Upper lobe of left lung (tissue), 6 donors: Measurements from ENCODE around the gene PAPPA. TPM values are rescaled to one million over a fixed set of nuclear protein-coding genes. Genes with fewer than 3 reads are reported as not detected.

Experiments used
- ATAC-seq, 2 donors: fragments of 200-7000 bp; cut with Tn5 transposase; one replicate each; pipeline ENCODE4 v1.9.1; 2022; ENCODE audit warnings: mild to moderate bottlenecking in 2 of 2, moderate library complexity in 2 of 2; ENCODE audit not compliant: low FRiP score in 2 of 2
- DNase-seq, 2 donors: peaks; one replicate each; pipeline ENCODE4 v3.0.0-alpha.2; 2019 to 2020
- H3K27ac ChIP-seq, 4 donors: fragments of 200-600 bp; sonication (generic); one replicate each; pipeline ENCODE4 v1.5.1; 2016 to 2019
- H3K27me3 ChIP-seq, 4 donors: fragments of 200-600 bp; sonication (generic); one replicate each; pipeline ENCODE4 v1.5.1; 2017 to 2019
- H3K36me3 ChIP-seq, 4 donors: fragments of 200-600 bp; sonication (generic); one replicate each; pipeline ENCODE4 v1.5.1; 2016 to 2019
- H3K4me1 ChIP-seq, 4 donors: fragments of 200-600 bp; sonication (generic); one replicate each; pipeline ENCODE4 v1.5.1; 2018 to 2019
- H3K4me3 ChIP-seq, 4 donors: fragments of 200-600 bp; sonication (generic); one replicate each; pipeline ENCODE4 v1.5.1; 2017 to 2019; ENCODE audit warnings: mild to moderate bottlenecking in 2 of 4, moderate library complexity in 1 of 4
- H3K9me3 ChIP-seq, 4 donors: fragments of 200-600 bp; sonication (generic); one replicate each; pipeline ENCODE4 v1.5.1; 2018 to 2019
- CTCF ChIP-seq, 6 experiments: fragments of 450-650 bp in 4 of 6; fragments of 200-600 bp in 2 of 6; sonication (generic) in 2 of 6; IDR thresholded peaks; one replicate each; pipeline ENCODE4 v1.5.1; 2016 to 2019; ENCODE audit warnings: antibody characterized with exemption in 6 of 6
- EP300 ChIP-seq, 4 donors: sonication (generic); formaldehyde crosslinking; IDR thresholded peaks; one replicate each; pipeline ENCODE4 v1.5.1; 2017; ENCODE audit warnings: antibody characterized with exemption in 4 of 4, control low read depth in 2 of 4
- POLR2A ChIP-seq, 4 donors: fragments of 450-650 bp; IDR thresholded peaks; one replicate each; pipeline ENCODE4 v1.5.1; 2016 to 2017; ENCODE audit warnings: antibody characterized with exemption in 4 of 4, mild to moderate bottlenecking in 2 of 4
- POLR2AphosphoS5 ChIP-seq, 2 donors: sonication (generic); formaldehyde crosslinking; IDR thresholded peaks; one replicate each; pipeline ENCODE4 v1.5.1; 2017; ENCODE audit warnings: antibody characterized with exemption in 2 of 2
- WGBS, 2 donors: methylation state at CpG; one replicate each; pipeline ENCODE4 v1.1.5; 2017 to 2018; 5-methylcytosine and 5-hydroxymethylcytosine counted together
- total RNA-seq, 6 donors: library from RNA; depleted of rRNA in 4 of 6; stranded (reverse); fragments of >200 nt in 4 of 6; gene quantifications; one replicate each; pipeline versions ENCODE4 v1.1.0 to v1.2.1, GENCODE V29; 2016 to 2021
- donor health status: DM: no; HTN: no; CAD: no; lungs with moderate emphysema.
- donor health status: DM: no; HTN: yes; CAD: no; lungs with severe emphysema.

The PAPPA gene
- total RNA-seq, 6 donors from 2014 or later = 0.46 to 2.9 (median 1.1) TPM

- 87 to 100% methylated on average over 2 of the region's 2 CpGs for WGBS, 2 donors
- TF ChIP-seq EP300 (IDR thresholded peaks at IDR 0.05) (no peak), CTCF (IDR thresholded peaks at IDR 0.05) (no peak), POLR2A (IDR thresholded peaks at IDR 0.05) (no peak), POLR2AphosphoS5 (IDR thresholded peaks at IDR 0.05) (no peak)
- ATAC-seq = no peak
Observed at GRCh38 chr9:116378873-116379272, 225.3 kb downstream of the PAPPA start.

GRCh38 chr9:116379821-116380220 lies 226.2 kb downstream of the PAPPA start:
- Histone ChIP-seq H3K27ac (no peak overlapping the region), H3K4me1 (no peaks in the 10 kb centered on the region), H3K27me3 (no peaks in the 10 kb centered on the region), H3K9me3 (no peaks in the 10 kb centered on the region), H3K4me3 (no peak overlapping the region), H3K36me3 (no peaks in the 10 kb centered on the region)
- no peak for TF ChIP-seq POLR2A (IDR thresholded peaks at IDR 0.05)
- no peak for TF ChIP-seq CTCF (IDR thresholded peaks at IDR 0.05)
- TF ChIP-seq POLR2AphosphoS5 (IDR thresholded peaks at IDR 0.05) = no peak
- no peak for TF ChIP-seq EP300 (IDR thresholded peaks at IDR 0.05)
- WGBS, 2 donors = 81 to 84% methylated on average over 2 of the region's 2 CpGs
- DNase-seq (no peak), ATAC-seq (no peak)

More at GRCh38 chr9:116378873-116379272, 225.3 kb downstream of the PAPPA start:
- no peak overlapping the region for H3K4me3 ChIP-seq
- H3K4me1 ChIP-seq = no peaks in the 10 kb centered on the region
- H3K27me3 ChIP-seq = no peaks in the 10 kb centered on the region
- no peak overlapping the region for H3K27ac ChIP-seq
- H3K36me3 ChIP-seq = no peaks in the 10 kb centered on the region
- H3K9me3 ChIP-seq = no peaks in the 10 kb centered on the region
- DNase-seq = no peak

GRCh38 chr9:116380496-116380995 lies 227.0 kb downstream of the PAPPA start:
- Histone ChIP-seq H3K27ac (no peak overlapping the region), H3K27me3 (no peaks in the 10 kb centered on the region), H3K9me3 (no peaks in the 10 kb centered on the region), H3K4me3 (no peak overlapping the region), H3K4me1 (no peaks in the 10 kb centered on the region), H3K36me3 (no peaks in the 10 kb centered on the region)
- no peak for DNase-seq
- TF ChIP-seq EP300 (IDR thresholded peaks at IDR 0.05) = no peak
- TF ChIP-seq CTCF (IDR thresholded peaks at IDR 0.05) = no peak
- no peak for TF ChIP-seq POLR2A (IDR thresholded peaks at IDR 0.05)
- no peak for TF ChIP-seq POLR2AphosphoS5 (IDR thresholded peaks at IDR 0.05)
- no peak for ATAC-seq

GRCh38 chr9:116381350-116381749 lies 227.8 kb downstream of the PAPPA start:
- H3K4me1 ChIP-seq = no peaks in the 10 kb centered on the region
- DNase-seq = no peak

More at GRCh38 chr9:116381350-116381749, 227.8 kb downstream of the PAPPA start:
- TF ChIP-seq POLR2AphosphoS5 (IDR thresholded peaks at IDR 0.05) (no peak), CTCF (IDR thresholded peaks at IDR 0.05) (no peak), POLR2A (IDR thresholded peaks at IDR 0.05) (no peak), EP300 (IDR thresholded peaks at IDR 0.05) (no peak)
- Histone ChIP-seq H3K27me3 (no peaks in the 10 kb centered on the region), H3K27ac (no peak overlapping the region), H3K9me3 (no peaks in the 10 kb centered on the region), H3K36me3 (no peaks in the 10 kb centered on the region), H3K4me3 (no peak overlapping the region)
- ATAC-seq = no peak
- 70 to 81% methylated on average over 2 of the region's 2 CpGs for WGBS, 2 donors
